GF-D8 (cell line): ENCODE results near the gene PDGFRB.

Experiments
- DNase-seq: peaks from one replicate; lab custom pipeline; 2025; lab: John Stamatoyannopoulos, UW

PDGFRB gene

GRCh38 chr5:150155258-150156026 is at the start of gene PDGFRB:
Gene PDGFRB, minus strand, starts transcription at chr5:150155845. Its CDS starts 18,798 bp downstream, at chr5:150137047.
- DNase-seq: no peak

- DNase-seq: no peak
Observed at GRCh38 chr5:150204590-150204960, 48.9 kb upstream of the PDGFRB start.

GRCh38 chr5:150203832-150204589 is 48.4 kb upstream of the PDGFRB start:
- no peak for DNase-seq

GRCh38 chr5:150202501-150202900 is 46.9 kb upstream of the PDGFRB start:
- DNase-seq: no peak

GRCh38 chr5:150197476-150197875 is 41.8 kb upstream of the PDGFRB start:
- no peak for DNase-seq

- no peak for DNase-seq
Observed at GRCh38 chr5:150196986-150197385, 41.3 kb upstream of the PDGFRB start.

- no peak for DNase-seq
Observed at GRCh38 chr5:150196514-150196913, 40.9 kb upstream of the PDGFRB start.

- no peak for DNase-seq
Observed at GRCh38 chr5:150195736-150196485, 40.3 kb upstream of the PDGFRB start.

- no peak for DNase-seq
Observed at GRCh38 chr5:150192462-150192861, 36.8 kb upstream of the PDGFRB start.

GRCh38 chr5:150190987-150191386 is 35.3 kb upstream of the PDGFRB start:
- no peak for DNase-seq

GRCh38 chr5:150190503-150190979 is 34.9 kb upstream of the PDGFRB start:
- no peak for DNase-seq

GRCh38 chr5:150189728-150190502 is 34.3 kb upstream of the PDGFRB start, which contains the start of gene SLC6A7:
Gene SLC6A7, plus strand, starts transcription at chr5:150190062. Its CDS starts 266 bp downstream, at chr5:150190328.
- no peak for DNase-seq

- DNase-seq: no peak
Observed at GRCh38 chr5:150189326-150189725, 33.7 kb upstream of the PDGFRB start.

- no peak for DNase-seq
Observed at GRCh38 chr5:150188146-150188842, 32.6 kb upstream of the PDGFRB start.

- DNase-seq: no peak
Observed at GRCh38 chr5:150186897-150187296, 31.3 kb upstream of the PDGFRB start.

GRCh38 chr5:150186137-150186536 is 30.5 kb upstream of the PDGFRB start:
- DNase-seq: no peak

GRCh38 chr5:150184990-150185912 is 29.6 kb upstream of the PDGFRB start:
- DNase-seq: no peak

GRCh38 chr5:150184006-150184405 is 28.4 kb upstream of the PDGFRB start:
- DNase-seq: no peak

- DNase-seq: no peak
Observed at GRCh38 chr5:150183436-150183835, 27.8 kb upstream of the PDGFRB start.

GRCh38 chr5:150182774-150183173 is 27.1 kb upstream of the PDGFRB start:
- no peak for DNase-seq
